ENCODE results near the gene PTPRG.

DNA sequence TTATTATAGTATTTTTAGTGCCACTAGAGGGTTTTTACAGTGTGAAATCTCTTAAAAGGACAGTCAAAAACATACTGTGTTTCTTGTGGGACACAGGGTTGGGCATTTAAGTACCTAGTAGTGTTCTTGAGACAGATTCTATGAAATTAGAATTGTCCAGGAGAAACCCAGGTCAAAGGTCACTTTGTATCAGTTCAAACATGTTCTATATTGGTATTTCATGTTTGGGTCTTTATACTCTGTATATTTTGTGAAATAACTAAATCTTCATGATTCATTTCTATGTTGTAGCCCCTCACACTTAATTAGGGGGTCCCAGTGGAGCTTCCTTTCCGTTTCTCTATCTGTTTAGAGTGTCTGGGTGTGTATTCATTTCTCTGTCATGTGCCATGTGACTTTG lies 171.6 kb downstream of the PTPRG start:
- TF ChIP-seq EZH2phosphoT487 (IDR thresholded peaks at IDR 0.05; ENCODE audit: insufficient read depth, low read depth) (no peak), EZH2 (IDR thresholded peaks at IDR 0.05; ENCODE audit: insufficient read depth, poor library complexity, severe bottlenecking) (no peak)

All from GM23248 (cell line).